ENCODE results near the gene NFE2L1. TPM values are rescaled to one million over a fixed set of nuclear protein-coding genes. Genes with fewer than 3 reads are reported as not detected.
"Not testable (repeated sequence)": the region's sequence is repeated elsewhere in the genome, so short reads cannot be mapped to it uniquely, and the experiment has no call there.

NFE2L1 gene
- 105 and 121 TPM in 2 replicates for total RNA-seq

GRCh38 chr17:48047741-48048383 is at the start of gene NFE2L1:
Gene NFE2L1, plus strand, starts transcription at chr17:48048359. Its CDS starts 2,760 bp downstream, at chr17:48051119.
- peak; percentile 99 for DNase-seq (ENCODE audit: low read depth, low spot score)

GRCh38 chr17:47999582-47999981 is 48.6 kb upstream of the NFE2L1 start:
- no peak for DNase-seq (ENCODE audit: low read depth, low spot score)

- no peak for DNase-seq (ENCODE audit: low read depth, low spot score)
Measured at GRCh38 chr17:48001197-48001596, 47.0 kb upstream of the NFE2L1 start.

GRCh38 chr17:48001657-48002056 is 46.5 kb upstream of the NFE2L1 start:
- not testable (repeated sequence) for DNase-seq (ENCODE audit: low read depth, low spot score)

- peak; percentile 54 for DNase-seq (ENCODE audit: low read depth, low spot score)
Measured at GRCh38 chr17:48002266-48002915, 45.8 kb upstream of the NFE2L1 start.

GRCh38 chr17:48002916-48003416 is 45.2 kb upstream of the NFE2L1 start:
- DNase-seq (ENCODE audit: low read depth, low spot score) = no peak

- no peak for DNase-seq (ENCODE audit: low read depth, low spot score)
Measured at GRCh38 chr17:48003417-48004151, 44.6 kb upstream of the NFE2L1 start.

GRCh38 chr17:48004983-48005382 is 43.2 kb upstream of the NFE2L1 start:
- no peak for DNase-seq (ENCODE audit: low read depth, low spot score)

GRCh38 chr17:48006936-48007709 is 41.0 kb upstream of the NFE2L1 start:
- no peak for DNase-seq (ENCODE audit: low read depth, low spot score)

- no peak for DNase-seq (ENCODE audit: low read depth, low spot score)
Measured at GRCh38 chr17:48010193-48010592, 38.0 kb upstream of the NFE2L1 start.

GRCh38 chr17:48011405-48012150 is 36.6 kb upstream of the NFE2L1 start:
- DNase-seq (ENCODE audit: low read depth, low spot score) = no peak

GRCh38 chr17:48012151-48012520 is 36.0 kb upstream of the NFE2L1 start:
- DNase-seq (ENCODE audit: low read depth, low spot score) = no peak

GRCh38 chr17:48012654-48013053 is 35.5 kb upstream of the NFE2L1 start:
- no peak for DNase-seq (ENCODE audit: low read depth, low spot score)

- no peak for DNase-seq (ENCODE audit: low read depth, low spot score)
Measured at GRCh38 chr17:48013876-48014594, 34.1 kb upstream of the NFE2L1 start.

- no peak for DNase-seq (ENCODE audit: low read depth, low spot score)
Measured at GRCh38 chr17:48014595-48015111, 33.5 kb upstream of the NFE2L1 start.

GRCh38 chr17:48016112-48016511 is 32.0 kb upstream of the NFE2L1 start:
- no peak for DNase-seq (ENCODE audit: low read depth, low spot score)

GRCh38 chr17:48017817-48018158 is 30.4 kb upstream of the NFE2L1 start:
- DNase-seq (ENCODE audit: low read depth, low spot score) = not testable (repeated sequence)

- no peak for DNase-seq (ENCODE audit: low read depth, low spot score)
Measured at GRCh38 chr17:48021934-48022333, 26.2 kb upstream of the NFE2L1 start.

- DNase-seq (ENCODE audit: low read depth, low spot score) = no peak
Measured at GRCh38 chr17:48022901-48023300, 25.3 kb upstream of the NFE2L1 start.
